Mucosa of rectum (tissue), 2 donors: ENCODE results near the gene EFCAB7.

ENCODE experiments used
- H3K27ac ChIP-seq, 2 donors: one replicate each; pipeline ENCODE4 v1.7.0; 2013; ENCODE audit warnings: inconsistent platforms in 2 of 2, low read depth in 2 of 2, low read length in 2 of 2
- H3K27me3 ChIP-seq, 2 donors: one replicate each; pipeline ENCODE4 v1.7.0; 2013; ENCODE audit warnings: low read length in 2 of 2; ENCODE audit not compliant: control insufficient read depth in 2 of 2, insufficient read depth in 2 of 2
- H3K36me3 ChIP-seq, 2 donors: one replicate each; pipeline ENCODE4 v1.7.0; 2013; ENCODE audit warnings: low read length in 2 of 2; ENCODE audit not compliant: control insufficient read depth in 2 of 2, insufficient read depth in 2 of 2
- H3K4me1 ChIP-seq, 2 donors: one replicate each; pipeline ENCODE4 v1.7.0; 2013; ENCODE audit warnings: low read length in 2 of 2, mild to moderate bottlenecking in 1 of 2; ENCODE audit not compliant: control insufficient read depth in 2 of 2, insufficient read depth in 2 of 2
- H3K4me3 ChIP-seq, 2 donors: one replicate each; pipeline ENCODE4 v1.7.0; 2013; ENCODE audit warnings: low read length in 2 of 2
- H3K9ac ChIP-seq, 2 donors: one replicate each; pipeline ENCODE4 v1.7.0; 2013; ENCODE audit warnings: low read length in 2 of 2, low read depth in 1 of 2, mild to moderate bottlenecking in 1 of 2
- H3K9me3 ChIP-seq, 2 donors: one replicate each; pipeline ENCODE4 v1.7.0; 2013; ENCODE audit warnings: low read length in 2 of 2; ENCODE audit not compliant: control insufficient read depth in 2 of 2
- donor health status: healthy.
- donor health status: Normal muscosa, but diverticular disease.

The EFCAB7 gene

DNA sequence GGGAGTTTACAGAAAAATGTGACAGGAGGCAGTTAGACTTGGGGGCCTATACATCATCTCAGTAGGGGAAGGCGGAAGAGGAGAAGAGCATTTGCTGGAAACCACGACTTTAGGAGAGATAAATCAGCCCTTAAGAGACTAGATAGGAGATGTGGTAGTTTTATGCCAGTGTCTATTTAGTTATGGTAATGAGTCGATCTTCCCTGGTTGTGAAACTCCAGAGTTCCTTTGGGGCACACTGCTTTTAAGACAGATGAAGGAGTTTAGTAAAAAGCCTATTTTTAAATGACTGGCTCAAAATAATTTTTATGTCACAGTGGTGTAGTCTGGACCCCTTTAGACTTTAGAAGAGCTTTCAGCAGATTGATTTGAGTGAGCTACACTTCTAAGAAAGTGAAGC, 77.7 kb downstream of the EFCAB7 start:
- Histone ChIP-seq H3K4me1 (no peaks in the 10 kb centered on the region), H3K27ac (no peak overlapping the region), H3K9ac (no peak overlapping the region), H3K4me3 (no peak overlapping the region), H3K36me3 (no peaks in the 10 kb centered on the region), H3K9me3 (no peaks in the 10 kb centered on the region), H3K27me3 (no peaks in the 10 kb centered on the region)

DNA sequence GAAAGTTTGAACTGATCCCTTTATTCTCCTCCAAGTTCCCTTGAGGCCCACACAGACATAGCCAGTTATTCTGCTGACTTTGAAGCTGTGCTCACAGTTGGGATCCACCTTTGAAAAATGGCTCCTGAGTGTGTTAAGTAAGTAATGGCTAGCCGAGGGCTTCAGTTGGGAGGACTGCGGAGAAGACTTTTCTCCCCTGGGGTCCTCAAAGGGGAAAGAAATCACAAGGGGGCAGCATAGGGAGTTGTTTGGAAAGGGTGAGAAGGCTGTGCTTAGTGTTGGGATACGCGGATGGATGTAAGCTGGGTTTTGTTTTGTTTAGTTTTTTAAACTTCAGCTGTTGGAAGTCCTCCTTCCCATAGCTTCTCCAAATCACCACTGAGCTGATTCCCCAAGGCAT, 78.1 kb downstream of the EFCAB7 start:
- Histone ChIP-seq H3K36me3 (no peaks in the 10 kb centered on the region), H3K4me3 (no peak overlapping the region), H3K27ac (no peak overlapping the region), H3K4me1 (no peaks in the 10 kb centered on the region), H3K9ac (no peak overlapping the region), H3K27me3 (no peaks in the 10 kb centered on the region), H3K9me3 (no peaks in the 10 kb centered on the region)

DNA sequence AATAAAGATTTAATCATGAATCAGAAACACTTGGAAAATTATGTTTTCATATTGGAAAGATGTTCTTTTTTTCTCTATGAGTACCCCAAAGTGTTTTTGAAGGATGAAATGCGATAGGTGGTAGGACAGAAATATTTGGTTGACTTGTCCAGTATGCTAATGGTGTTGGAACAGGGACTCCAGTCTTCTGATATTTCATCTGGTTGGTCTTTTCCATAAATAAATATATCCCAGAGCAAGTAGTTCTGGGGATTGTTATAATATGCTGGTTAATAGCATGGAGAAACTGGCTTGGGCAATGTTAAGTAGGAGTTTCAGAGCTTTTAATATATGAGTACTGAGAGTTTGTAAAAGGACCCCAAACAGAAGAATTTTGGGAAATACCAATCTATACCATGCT, 78.6 kb downstream of the EFCAB7 start:
- H3K9ac ChIP-seq = no peak overlapping the region
- H3K9me3 ChIP-seq = no peaks in the 10 kb centered on the region
- no peaks in the 10 kb centered on the region for H3K36me3 ChIP-seq
- H3K4me3 ChIP-seq = no peak overlapping the region
- no peaks in the 10 kb centered on the region for H3K27me3 ChIP-seq
- H3K27ac ChIP-seq = no peak overlapping the region
- no peaks in the 10 kb centered on the region for H3K4me1 ChIP-seq

DNA sequence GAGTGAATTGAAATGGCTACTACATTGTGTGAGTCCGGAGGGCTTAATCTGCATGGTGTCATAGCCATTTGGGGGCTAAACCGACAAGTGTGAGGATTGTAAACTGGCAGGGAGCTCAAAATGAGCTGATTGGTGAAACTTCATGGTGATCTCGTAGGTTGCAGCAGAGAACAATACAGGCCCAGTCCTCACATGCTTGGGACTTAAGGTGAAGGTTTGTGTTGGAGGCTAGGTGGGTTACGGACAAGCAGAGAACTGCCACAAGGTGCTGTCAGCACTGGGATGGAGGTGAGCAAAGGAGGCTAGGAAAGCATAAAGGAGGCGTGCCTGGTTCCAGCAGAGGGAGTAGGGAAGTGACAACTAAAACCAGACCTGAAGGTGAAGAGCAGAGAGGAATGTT, 79.3 kb downstream of the EFCAB7 start:
- Histone ChIP-seq H3K9ac (no peak overlapping the region), H3K4me3 (no peak overlapping the region), H3K9me3 (no peaks in the 10 kb centered on the region), H3K4me1 (no peaks in the 10 kb centered on the region), H3K36me3 (no peaks in the 10 kb centered on the region), H3K27ac (no peak overlapping the region), H3K27me3 (no peaks in the 10 kb centered on the region)

DNA sequence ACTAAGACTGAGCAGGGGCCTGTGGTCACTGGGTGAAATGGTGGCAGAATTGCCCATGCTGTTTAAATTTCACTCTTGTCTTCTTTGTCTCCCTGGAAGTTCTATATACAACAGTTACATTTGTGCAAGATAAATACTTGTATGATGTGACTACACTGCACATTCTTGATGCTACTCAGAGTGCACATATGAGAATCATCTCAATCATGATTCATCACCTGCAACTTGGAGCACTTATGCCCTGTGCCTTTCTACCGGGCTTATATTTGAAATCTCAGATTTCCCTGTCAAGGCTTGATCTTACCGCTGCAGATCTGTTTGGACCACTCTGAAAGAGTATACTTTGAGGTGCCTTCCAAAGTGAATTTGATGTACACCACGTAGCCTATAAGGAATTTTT, 80.5 kb downstream of the EFCAB7 start:
- Histone ChIP-seq H3K27ac (no peak overlapping the region), H3K4me1 (no peaks in the 10 kb centered on the region), H3K9ac (no peak overlapping the region), H3K9me3 (no peaks in the 10 kb centered on the region), H3K27me3 (no peaks in the 10 kb centered on the region), H3K4me3 (no peak overlapping the region), H3K36me3 (no peaks in the 10 kb centered on the region)

DNA sequence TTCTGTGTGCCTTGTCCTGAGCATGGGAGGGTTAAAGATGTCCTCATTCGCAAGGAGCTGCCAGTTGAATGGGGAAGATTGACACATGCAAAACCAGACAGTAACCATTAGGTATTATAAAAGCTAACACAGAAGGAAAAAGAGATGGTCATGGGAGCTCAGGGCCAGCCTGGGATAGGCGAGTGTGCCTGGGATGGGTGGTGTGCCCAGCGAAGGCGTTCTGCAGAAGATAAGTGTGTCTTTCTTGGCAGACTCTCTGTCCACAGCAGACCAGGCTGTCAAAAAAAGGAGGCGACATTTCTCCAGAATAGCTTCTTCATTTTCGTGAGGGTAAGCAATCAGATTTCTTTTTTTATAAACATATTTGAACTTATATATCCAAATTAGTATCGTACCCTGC, 84.0 kb downstream of the EFCAB7 start:
- Histone ChIP-seq H3K4me3 (no peak overlapping the region), H3K9ac (no peak overlapping the region), H3K4me1 (no peaks in the 10 kb centered on the region), H3K27me3 (no peaks in the 10 kb centered on the region), H3K36me3 (no peaks in the 10 kb centered on the region), H3K9me3 (no peaks in the 10 kb centered on the region), H3K27ac (no peak overlapping the region)

DNA sequence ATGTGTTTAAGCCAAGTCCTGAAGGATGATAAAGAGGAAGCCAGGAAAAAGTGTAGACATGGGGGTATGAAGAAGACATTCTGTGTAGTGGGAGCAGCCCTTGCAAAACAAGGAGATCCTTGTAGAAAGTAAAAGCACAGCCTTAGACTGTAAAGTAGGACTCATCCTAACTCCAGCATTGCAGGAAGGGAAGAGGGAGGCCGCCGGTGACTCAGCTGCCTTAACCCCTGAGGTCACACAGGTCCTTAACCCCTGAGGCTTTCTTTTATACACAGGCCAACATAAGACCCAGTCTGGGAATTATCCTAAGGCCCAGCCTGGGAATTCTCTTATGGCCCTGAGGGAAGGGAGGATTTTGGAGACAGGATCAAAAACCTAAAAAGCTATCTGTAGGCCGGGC, 87.9 kb downstream of the EFCAB7 start:
- Histone ChIP-seq H3K4me1 (no peaks in the 10 kb centered on the region), H3K4me3 (no peak overlapping the region), H3K27ac (no peak overlapping the region), H3K27me3 (no peaks in the 10 kb centered on the region), H3K9ac (no peak overlapping the region), H3K9me3 (no peaks in the 10 kb centered on the region), H3K36me3 (no peaks in the 10 kb centered on the region)

DNA sequence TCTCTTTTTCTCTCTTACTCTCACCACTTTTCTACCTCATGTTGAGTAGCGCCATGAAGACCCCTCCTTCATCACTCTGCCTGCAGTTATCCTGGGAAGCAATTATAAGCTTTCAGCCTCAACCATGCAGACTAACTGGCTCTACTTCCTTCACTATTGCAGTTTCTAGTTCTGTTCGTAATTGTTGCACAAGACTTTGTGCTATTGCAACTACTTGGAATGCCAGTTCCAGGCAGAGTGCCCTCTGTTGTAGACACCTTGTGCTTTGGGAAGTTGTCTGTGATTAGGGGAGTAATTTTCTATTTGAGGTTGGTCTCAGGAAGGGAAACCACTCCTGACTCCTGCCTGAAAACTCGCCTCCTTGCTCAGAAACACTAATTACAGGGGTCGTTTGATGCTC, 89.2 kb downstream of the EFCAB7 start:
- H3K4me1 ChIP-seq = no peaks in the 10 kb centered on the region
- H3K36me3 ChIP-seq = no peaks in the 10 kb centered on the region
- H3K27ac ChIP-seq = no peak overlapping the region
- H3K4me3 ChIP-seq = no peak overlapping the region
- no peaks in the 10 kb centered on the region for H3K9me3 ChIP-seq
- no peak overlapping the region for H3K9ac ChIP-seq
- no peaks in the 10 kb centered on the region for H3K27me3 ChIP-seq

DNA sequence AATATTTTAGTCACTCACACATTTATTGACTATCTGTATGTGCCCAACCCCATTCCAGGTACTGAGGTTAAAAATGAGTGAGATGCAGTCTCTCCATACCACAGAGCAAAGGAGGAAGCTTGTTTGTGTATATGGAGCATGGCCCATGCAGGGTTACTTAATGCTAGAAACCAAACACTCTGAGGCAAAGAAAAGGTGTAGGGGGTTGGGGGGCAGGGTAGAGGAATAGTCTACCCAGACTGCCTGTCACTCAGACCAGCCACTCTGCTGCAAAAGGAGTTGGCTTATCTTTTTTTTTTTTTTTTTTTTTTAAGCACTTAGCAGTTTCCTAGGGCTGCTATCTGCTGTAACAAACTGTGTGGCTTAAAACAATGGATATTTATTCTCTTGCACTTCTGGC, 89.6 kb downstream of the EFCAB7 start:
- Histone ChIP-seq H3K27ac (no peak overlapping the region), H3K9me3 (no peaks in the 10 kb centered on the region), H3K27me3 (no peaks in the 10 kb centered on the region), H3K4me1 (no peaks in the 10 kb centered on the region), H3K36me3 (no peaks in the 10 kb centered on the region), H3K4me3 (no peak overlapping the region), H3K9ac (no peak overlapping the region)

DNA sequence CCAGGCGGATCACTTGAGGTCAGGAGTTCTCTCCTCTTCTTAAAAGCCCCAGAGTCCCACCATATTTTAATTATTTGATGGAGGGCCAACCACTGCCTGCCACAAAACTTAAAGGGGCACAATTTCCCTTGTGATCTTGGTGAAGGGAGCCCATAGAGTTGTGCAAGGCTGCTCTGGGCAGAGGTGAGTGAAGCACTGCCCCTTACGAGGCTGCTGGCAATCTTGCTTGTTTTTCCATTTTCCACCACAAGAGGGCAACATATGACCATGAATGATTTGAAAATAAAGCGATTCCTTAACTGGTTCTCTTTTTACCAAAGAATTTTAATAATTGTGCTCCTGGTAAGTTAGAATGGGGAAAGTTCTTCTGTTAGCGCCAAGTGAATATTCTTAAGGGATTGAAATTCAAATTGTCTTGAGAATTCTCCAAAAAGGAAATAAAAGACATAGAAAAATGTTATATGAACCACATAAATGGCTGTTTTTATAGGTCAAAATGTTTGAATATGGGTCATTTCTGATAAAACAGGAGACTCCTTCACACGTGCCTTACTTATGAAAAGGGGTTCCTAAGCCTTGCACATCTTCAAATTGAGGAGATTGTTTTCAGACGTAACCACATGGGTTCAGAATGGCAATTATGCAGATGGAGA, 92.6 kb downstream of the EFCAB7 start:
- H3K4me3 ChIP-seq = no peak overlapping the region
- H3K27ac ChIP-seq = no peak overlapping the region
- no peaks in the 10 kb centered on the region for H3K27me3 ChIP-seq
- H3K9me3 ChIP-seq = no peaks in the 10 kb centered on the region
- H3K4me1 ChIP-seq = no peaks in the 10 kb centered on the region
- H3K36me3 ChIP-seq = no peaks in the 10 kb centered on the region
- no peak overlapping the region for H3K9ac ChIP-seq

DNA sequence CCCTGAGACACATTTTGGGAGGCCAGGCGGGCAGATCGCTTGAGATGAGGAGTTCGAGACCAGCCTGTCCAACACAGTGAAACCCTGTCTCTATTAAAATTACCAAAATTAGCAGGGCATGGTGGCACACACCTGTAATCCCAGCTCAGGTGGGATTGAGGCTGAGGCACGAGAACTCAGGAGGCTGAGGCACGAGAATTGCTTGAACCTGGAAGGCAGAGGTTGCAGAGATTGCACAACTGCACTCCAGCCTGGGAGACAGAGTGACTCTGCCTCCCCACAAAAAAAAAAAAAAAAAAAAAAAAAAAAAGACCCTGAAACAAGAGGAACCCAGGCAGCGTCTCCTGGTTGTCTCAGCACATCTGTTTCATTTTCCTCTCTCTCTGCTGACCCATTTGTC, 94.1 kb downstream of the EFCAB7 start:
- Histone ChIP-seq H3K36me3 (no peaks in the 10 kb centered on the region), H3K9me3 (no peaks in the 10 kb centered on the region), H3K27me3 (no peaks in the 10 kb centered on the region), H3K4me1 (no peaks in the 10 kb centered on the region), H3K27ac (no peak overlapping the region), H3K9ac (no peak overlapping the region), H3K4me3 (no peak overlapping the region)
